ENCODE results near the gene ADAMTS2.

Gene ADAMTS2

GRCh38 chr5:179207920-179208705 lies 137.1 kb downstream of the ADAMTS2 start:
- no peak for DNase-seq

- no peak for DNase-seq
These were observed 137.8 kb downstream of the ADAMTS2 start for GRCh38 chr5:179207470-179207869.

GRCh38 chr5:179206366-179206765 lies 138.9 kb downstream of the ADAMTS2 start:
- no peak for DNase-seq

- DNase-seq, result no peak
These were observed 140.0 kb downstream of the ADAMTS2 start for GRCh38 chr5:179205277-179205676.

GRCh38 chr5:179204572-179204971 lies 140.7 kb downstream of the ADAMTS2 start:
- no peak for DNase-seq

GRCh38 chr5:179203248-179203647 lies 142.0 kb downstream of the ADAMTS2 start:
- DNase-seq, result no peak

GRCh38 chr5:179201986-179202385 lies 143.3 kb downstream of the ADAMTS2 start:
- DNase-seq, result no peak

- DNase-seq, result no peak
These were observed 146.0 kb downstream of the ADAMTS2 start for GRCh38 chr5:179199246-179199645.

GRCh38 chr5:179198825-179199224 lies 146.4 kb downstream of the ADAMTS2 start:
- DNase-seq, result no peak

GRCh38 chr5:179196405-179197079 lies 148.7 kb downstream of the ADAMTS2 start:
- no peak for DNase-seq

GRCh38 chr5:179195561-179196404 lies 149.5 kb downstream of the ADAMTS2 start:
- DNase-seq, result no peak

GRCh38 chr5:179194941-179195381 lies 150.3 kb downstream of the ADAMTS2 start:
- DNase-seq, result no peak

GRCh38 chr5:179194201-179194910 lies 150.9 kb downstream of the ADAMTS2 start:
- no peak for DNase-seq

GRCh38 chr5:179193746-179194145 lies 151.5 kb downstream of the ADAMTS2 start:
- no peak for DNase-seq

- no peak for DNase-seq
These were observed 152.3 kb downstream of the ADAMTS2 start for GRCh38 chr5:179192891-179193470.

GRCh38 chr5:179192185-179192890 lies 152.9 kb downstream of the ADAMTS2 start:
- DNase-seq, result no peak

GRCh38 chr5:179191506-179192184 lies 153.6 kb downstream of the ADAMTS2 start:
- no peak for DNase-seq

- no peak for DNase-seq
These were observed 154.3 kb downstream of the ADAMTS2 start for GRCh38 chr5:179190851-179191505.

- DNase-seq, result no peak
These were observed 156.6 kb downstream of the ADAMTS2 start for GRCh38 chr5:179188636-179189035.

Data from NCI-H2107 (cell line).